Measurements from ENCODE around the gene PACRGL.
"Not testable (repeated sequence)": the region's sequence is repeated elsewhere in the genome, so short reads cannot be mapped to it uniquely, and the experiment has no call there.

PACRGL gene

DNA sequence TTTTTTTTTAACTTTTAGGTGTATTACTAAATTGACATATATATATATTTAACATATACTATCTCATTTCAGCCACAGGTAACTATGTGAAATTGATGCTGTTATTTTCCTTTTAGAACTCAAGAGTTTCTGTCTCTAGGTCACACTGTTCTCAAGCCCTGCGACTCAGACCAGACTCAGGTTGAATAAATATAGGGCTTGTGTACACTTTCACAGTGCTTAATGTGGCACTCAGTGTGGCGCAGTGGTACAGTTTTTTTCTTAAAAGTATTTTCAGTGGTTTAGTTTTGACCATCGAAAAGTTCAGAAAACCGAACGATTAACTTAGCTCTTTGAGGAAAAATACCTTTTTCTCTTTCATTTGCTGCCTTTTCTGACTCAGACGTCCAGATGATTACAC lies 24.7 kb downstream of the PACRGL start:
- DNase-seq, result no peak

DNA sequence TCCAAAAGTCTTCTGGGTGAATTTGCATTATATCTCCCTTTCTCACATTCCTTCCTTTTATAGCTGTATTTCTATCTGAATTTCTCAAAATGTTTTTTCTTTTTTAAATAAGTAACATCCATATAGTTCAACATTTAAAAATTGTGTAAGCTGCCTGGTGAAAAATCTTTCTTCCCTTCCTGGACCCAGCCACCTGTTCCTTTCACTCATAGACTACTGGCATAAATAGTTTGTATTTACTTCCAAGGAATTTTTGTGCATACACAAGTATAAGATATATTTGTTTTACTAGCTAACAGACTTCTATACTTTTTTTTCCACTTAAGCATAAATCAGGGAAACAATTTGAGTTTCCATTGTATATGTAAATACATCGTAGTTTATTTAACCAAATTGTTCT lies 35.7 kb downstream of the PACRGL start:
- no peak for DNase-seq

DNA sequence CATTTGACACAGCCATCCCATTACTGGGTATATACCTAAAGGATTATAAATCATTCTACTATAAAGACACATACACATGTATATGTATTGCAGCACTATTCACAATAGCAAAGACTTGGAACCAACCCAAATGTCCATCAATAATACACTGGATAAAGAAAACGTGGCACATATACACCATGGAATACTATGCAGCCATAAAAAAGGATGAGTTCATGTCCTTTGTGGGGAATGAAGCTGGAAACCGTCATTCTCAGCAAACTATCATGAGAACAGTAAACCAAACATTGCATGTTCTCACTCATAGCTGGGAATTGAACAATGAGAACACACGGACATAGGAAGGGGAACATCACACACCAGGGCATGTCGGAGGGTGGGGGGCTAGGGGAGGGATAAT lies 45.7 kb downstream of the PACRGL start:
- DNase-seq, result not testable (repeated sequence)

DNA sequence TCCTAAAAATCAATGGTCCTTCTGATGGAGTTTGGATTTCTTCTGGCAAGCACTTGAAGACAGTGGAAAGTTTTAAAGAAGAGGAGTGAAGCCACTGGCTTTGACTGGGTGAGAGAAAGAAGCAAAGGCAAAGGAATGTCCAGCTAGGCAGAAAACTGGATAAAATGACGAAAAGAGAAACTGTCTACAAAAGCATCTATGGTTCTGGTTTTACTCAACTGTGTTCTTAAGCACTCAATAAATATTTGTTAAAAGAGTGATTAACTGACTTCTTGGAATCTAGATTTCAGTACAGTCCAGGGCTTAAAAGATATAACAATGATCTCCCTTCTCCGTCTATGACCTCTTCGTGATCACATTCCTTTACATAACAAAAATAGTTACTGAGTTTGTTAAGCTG lies 52.4 kb downstream of the PACRGL start:
- no peak for DNase-seq

DNA sequence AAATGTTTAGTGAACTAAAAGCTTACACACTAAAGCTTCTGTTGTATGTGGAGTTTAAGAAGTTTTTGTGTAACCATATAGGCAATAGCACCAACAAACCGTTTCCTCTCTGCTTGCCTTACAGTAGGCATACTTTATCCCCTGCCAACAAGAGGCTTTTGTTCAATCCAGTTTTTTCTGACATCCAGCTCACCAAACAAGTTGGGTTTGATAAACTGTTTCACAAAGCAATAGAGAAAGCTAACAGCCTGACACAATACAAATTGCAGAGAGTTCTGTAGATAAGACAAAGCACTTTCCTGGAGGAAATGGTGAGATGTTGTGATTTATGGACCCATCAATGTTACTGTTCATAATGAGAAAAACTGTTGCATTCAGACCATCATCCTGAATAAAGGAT lies 53.8 kb downstream of the PACRGL start:
- DNase-seq, result no peak

DNA sequence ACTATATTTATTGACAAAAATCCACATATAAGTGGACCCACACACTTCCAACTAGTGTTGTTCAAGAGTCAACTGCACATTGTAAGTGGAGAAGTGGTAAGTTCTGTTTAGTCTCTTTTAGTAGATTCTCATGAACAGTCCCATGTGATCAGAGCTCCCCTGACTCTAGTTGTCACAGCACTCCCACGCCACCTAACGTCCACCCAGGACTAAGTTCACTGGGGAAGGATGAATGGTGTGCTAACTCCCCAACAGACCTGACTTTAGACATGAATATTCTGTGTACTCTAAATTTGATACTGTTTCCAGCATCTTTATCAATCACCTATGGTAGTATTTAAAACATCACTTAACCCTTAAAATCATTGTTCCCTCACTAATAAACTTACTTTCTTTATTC lies 59.8 kb downstream of the PACRGL start:
- no peak for DNase-seq

DNA sequence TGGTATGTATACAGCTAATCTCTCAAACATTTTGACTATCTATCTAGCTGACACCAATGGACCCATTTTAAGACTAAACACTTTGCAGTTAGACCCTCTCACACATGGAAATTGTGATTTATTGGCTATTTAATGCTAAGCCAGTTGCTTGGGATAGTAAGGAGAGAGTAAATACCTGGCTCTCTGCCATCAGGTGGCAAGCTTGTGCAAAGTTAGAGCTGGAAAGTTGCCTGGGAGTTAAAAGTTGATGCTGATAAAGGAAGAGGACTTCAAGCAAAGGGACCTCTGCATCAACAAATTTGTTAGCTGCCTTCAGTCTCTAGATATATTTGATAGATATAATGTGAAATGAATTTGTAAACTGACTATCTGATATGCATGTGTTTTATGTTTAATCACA lies 61.1 kb downstream of the PACRGL start:
- no peak for DNase-seq

DNA sequence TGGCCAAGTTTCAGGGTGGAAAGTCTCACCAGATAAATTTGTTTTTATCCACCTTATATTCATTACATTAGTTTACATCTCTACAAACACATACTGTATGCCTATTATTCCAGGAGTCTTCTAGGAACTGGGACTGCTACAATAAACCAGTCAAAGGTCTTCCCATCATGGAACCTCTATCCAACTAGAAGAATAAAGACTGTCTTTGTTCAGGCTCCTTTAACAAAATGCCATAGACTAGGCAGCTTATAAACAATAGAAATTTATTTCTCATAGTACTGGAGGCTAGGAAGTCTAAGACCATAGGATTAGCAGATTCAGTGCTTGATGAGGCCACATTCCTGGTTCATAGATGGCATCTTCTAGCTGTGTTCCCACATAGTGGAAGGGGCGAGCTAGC lies 61.6 kb downstream of the PACRGL start:
- DNase-seq, result no peak

DNA sequence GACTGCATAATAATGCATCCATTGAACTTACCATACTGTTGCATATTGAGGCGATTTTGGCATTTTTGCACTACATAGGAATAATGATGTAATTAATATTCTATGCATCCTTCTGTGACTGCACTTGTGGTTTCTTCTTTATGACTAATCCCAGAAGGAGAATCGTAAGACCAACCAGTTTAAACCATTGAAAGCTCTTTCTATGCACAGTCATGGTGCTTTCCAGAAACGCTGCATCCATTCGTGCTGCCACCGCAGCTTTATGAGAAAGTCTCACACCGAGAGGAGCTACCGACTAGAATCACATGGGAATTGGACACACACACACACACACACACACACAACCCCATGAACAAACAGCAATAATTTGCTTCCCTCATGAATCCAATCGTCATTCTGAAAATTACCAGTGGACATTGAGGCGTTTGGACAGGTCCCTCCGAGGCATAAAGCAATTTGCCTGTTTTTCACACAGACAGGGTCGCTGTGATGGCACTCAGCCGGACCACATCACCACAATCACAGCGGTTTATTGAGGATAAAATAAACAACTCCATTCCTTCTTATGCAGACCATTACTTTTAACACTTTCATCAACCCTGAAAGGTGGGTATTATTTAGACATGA lies 64.2 kb downstream of the PACRGL start:
- no peak for DNase-seq

DNA sequence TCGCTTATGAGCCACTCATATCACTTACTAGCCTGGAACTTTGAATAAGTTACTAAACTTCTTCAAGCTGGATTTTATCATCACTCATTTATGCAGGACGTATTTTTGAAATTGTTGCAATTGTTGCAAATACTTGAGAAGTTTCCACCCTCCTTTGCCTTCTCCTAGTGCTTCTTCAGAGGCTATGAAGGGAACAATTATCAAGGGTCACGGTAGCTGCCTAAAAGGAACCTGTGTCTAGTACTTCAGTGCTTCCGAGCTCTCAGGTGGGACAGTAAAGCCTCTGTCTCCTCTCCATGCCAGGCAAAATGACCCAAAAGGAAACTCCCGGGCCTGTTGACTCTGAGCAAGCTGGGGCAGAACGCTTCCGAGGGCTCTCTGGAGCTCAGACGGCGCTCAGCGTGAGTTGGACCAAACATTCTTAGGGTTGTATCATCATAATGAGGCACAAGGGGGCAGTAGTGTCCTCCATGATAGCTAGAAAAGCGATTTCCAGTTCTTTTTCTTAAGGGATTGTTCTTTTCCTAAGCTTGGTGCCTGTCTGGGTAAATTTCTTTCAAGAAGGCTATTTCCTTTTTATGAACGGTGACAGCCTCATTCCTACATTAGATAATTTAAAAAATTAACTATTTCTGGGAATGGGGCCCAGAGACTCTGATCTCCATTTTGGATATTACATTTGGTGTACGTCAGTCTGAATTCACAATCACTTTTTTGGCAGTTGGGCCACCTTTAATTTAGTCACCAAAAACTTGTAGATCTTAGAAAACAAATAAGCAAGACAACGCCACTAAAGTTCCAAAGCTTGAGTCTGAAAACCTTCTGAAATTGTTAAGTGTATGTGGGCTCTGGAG lies 73.1 kb downstream of the PACRGL start:
- DNase-seq, result peak; percentile 18 to 71

DNA sequence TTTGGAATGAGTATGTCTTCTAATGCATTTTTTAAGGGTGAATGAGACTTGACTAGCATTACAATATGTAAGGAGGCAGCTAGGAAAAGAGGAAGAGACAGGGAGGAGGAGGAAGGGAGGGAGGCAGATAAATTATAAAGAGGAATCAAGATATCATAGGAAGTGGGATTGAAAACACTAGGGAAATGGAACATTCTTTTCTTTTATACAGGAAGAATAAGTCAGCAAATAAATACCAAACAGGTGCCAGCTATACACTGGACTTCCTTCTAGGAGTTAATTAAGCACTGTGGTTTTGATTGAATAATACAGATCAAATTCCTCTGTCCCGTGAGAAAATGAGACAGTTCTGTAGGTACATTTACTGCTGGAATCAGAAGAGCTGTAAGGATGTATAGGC lies 78.6 kb downstream of the PACRGL start:
- DNase-seq, result no peak

DNA sequence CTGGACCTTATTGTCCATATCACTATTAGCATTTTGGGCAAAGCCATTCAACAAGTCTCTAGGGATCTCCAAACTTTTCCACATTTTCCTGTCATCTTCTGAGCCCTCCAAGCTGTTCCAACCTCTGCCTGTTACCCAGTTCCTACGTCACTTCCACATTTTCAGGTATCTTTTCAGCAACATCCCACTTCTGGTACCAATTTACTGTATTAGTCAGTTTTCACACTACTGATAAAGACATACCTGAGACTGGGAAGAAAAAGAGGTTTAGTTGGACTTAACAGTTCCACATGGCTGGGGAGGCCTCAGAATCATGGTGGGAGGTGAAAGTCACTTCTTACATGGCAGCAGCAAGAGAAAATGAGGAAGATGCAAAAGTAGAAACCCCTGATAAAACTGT lies 82.9 kb downstream of the PACRGL start:
- not testable (repeated sequence) for DNase-seq

DNA sequence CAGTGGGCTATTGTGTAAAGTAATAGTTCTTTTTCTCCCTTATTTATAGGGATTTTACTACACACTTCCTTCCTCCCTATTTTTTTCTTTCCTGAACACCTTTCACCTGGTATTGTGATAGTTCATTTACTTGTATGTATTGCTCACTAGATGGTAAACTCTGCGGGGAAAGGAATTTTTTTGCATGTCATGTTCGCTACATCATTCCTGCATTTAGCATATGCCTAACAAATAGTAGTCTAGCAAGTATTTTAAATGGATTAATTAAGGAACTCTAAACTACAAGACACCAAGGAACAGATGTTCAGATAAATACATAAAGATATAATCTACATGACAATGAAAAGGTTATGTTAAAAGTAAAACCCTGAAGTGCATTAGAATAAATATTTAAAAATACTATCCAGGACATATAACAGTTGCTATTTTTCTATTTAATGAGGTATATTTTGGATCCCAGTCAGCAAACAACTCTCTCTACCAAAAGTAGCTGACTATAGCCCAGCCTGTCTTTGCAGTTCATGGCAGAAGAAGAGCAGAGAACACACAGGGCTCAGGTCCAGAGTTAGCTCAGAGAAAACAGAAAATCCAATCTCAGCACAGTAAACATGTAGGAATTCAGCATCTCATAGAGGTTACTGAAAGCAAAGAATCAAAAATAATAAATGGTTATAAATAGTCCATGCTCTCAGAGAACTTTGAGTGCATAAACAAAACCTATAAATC lies 87.8 kb downstream of the PACRGL start:
- DNase-seq, result peak in 1 of 2 experiments; percentile 22
